HepG2 (cell line): ENCODE data around the gene FBRSL1. TPM values are rescaled to one million over a fixed set of nuclear protein-coding genes. Genes with fewer than 3 reads are reported as not detected.

ENCODE experiments used
- ARNT2 ChIP-seq: sonication (generic); formaldehyde crosslinking; IDR thresholded peaks from 2 replicates; pipeline ENCODE4 v1.8.0; 2022; ENCODE audit warnings: mild to moderate bottlenecking, low read depth, missing genetic modification reagents, moderate library complexity
- HOXA7 ChIP-seq: sonication (generic); formaldehyde crosslinking; IDR thresholded peaks from 2 replicates; pipeline ENCODE4 v1.8.1; 2022; ENCODE audit warnings: mild to moderate bottlenecking, missing genetic modification reagents, moderate library complexity
- KMT2B ChIP-seq: IDR thresholded peaks from 2 replicates; pipeline ENCODE4 v1.6.1; 2016; ENCODE audit warnings: missing genetic modification reagents, missing compliant biosample characterization
- MYC ChIP-seq: sonication (generic); formaldehyde crosslinking; IDR thresholded peaks from 2 replicates; pipeline ENCODE4 v1.9.0; 2021; ENCODE audit warnings: missing genetic modification reagents, borderline replicate concordance
- REPIN1 ChIP-seq: sonication (generic); formaldehyde crosslinking; IDR thresholded peaks from 2 replicates; pipeline ENCODE4 v1.8.0; 2022; ENCODE audit warnings: missing genetic modification reagents, low read depth, mild to moderate bottlenecking, borderline replicate concordance
- SPEN ChIP-seq: sonication (generic); formaldehyde crosslinking; IDR thresholded peaks from 2 replicates; pipeline ENCODE4 v1.5.1; 2020; ENCODE audit warnings: low read depth, mild to moderate bottlenecking, missing genetic modification reagents
- SYNCRIP ChIP-seq: fragments of 200-400 bp; formaldehyde crosslinking; IDR thresholded peaks from 2 replicates; pipeline ENCODE4 v1.6.1; 2018; ENCODE audit warnings: mild to moderate bottlenecking, low read depth, low read length; ENCODE audit not compliant: insufficient read depth
- TSC22D2 ChIP-seq: sonication (generic); formaldehyde crosslinking; IDR thresholded peaks from 2 replicates; pipeline ENCODE4 v1.5.1; 2020; ENCODE audit warnings: missing genetic modification reagents, mild to moderate bottlenecking, borderline replicate concordance
- ZBTB7A ChIP-seq: sonication (generic); formaldehyde crosslinking; IDR thresholded peaks from 2 replicates; pipeline ENCODE4 v1.8.0; 2022; ENCODE audit warnings: mild to moderate bottlenecking, missing genetic modification reagents
- ZMYM3 ChIP-seq: sonication (generic); formaldehyde crosslinking; IDR thresholded peaks from 2 replicates; pipeline ENCODE4 v1.5.1; 2020; ENCODE audit warnings: mild to moderate bottlenecking, missing genetic modification reagents
- ZNF121 ChIP-seq: sonication (generic); formaldehyde crosslinking; IDR thresholded peaks from 2 replicates; pipeline ENCODE4 v1.5.0; 2020; ENCODE audit warnings: mild to moderate bottlenecking, missing genetic modification reagents
- ZNF138 ChIP-seq: sonication (generic); formaldehyde crosslinking; IDR thresholded peaks from 2 replicates; pipeline ENCODE4 v1.5.0; 2020; ENCODE audit warnings: mild to moderate bottlenecking, low read depth, missing genetic modification reagents
- ZNF256 ChIP-seq: sonication (generic); formaldehyde crosslinking; conservative IDR thresholded peaks from 2 replicates; pipeline ENCODE4 v1.4.0; 2020; ENCODE audit warnings: missing genetic modification reagents
- ZNF263 ChIP-seq: sonication (generic); formaldehyde crosslinking; IDR thresholded peaks from 2 replicates; pipeline ENCODE4 v1.4.0; 2020; ENCODE audit warnings: missing genetic modification reagents
- ZNF746 ChIP-seq: sonication (generic); formaldehyde crosslinking; IDR thresholded peaks from 2 replicates; pipeline ENCODE4 v1.8.0; 2022; ENCODE audit warnings: mild to moderate bottlenecking, missing genetic modification reagents
- ZNF768 ChIP-seq: sonication (generic); formaldehyde crosslinking; IDR thresholded peaks from 2 replicates; pipeline ENCODE4 v1.4.0; 2020; ENCODE audit warnings: missing genetic modification reagents
- ZNF782 ChIP-seq: sonication (generic); formaldehyde crosslinking; IDR thresholded peaks from 2 replicates; pipeline ENCODE4 v1.4.0; 2020; ENCODE audit warnings: missing genetic modification reagents, mild to moderate bottlenecking, borderline replicate concordance
- polyA plus RNA-seq, 8 experiments: library from polyadenylated mRNA; depleted of rRNA in 3 of 8; stranded (reverse) in 7 of 8; unstranded in 1 of 8; fragments of >200 nt; fragmentation: Illumina TruSeq in 4 of 8; extraction: Trizol in 4 of 8; gene quantifications; 2 replicates each; pipeline versions ENCODE4 v1.2.1 to v1.2.3, GENCODE V29; 2011 to 2016; ENCODE audit warnings: low read depth in 4 of 8, missing spikeins in 1 of 8, mixed read lengths in 1 of 8; ENCODE audit not compliant: insufficient read depth in 1 of 8
- total RNA-seq, 5 experiments: library from RNA; depleted of rRNA; stranded (reverse); fragments of >200 nt; fragmentation: Illumina TruSeq; extraction: Trizol; gene quantifications; 2 replicates each; pipeline ENCODE4 v1.2.3, GENCODE V29; 2016; ENCODE audit warnings: low read depth in 1 of 5
- TF ChIP-seq, protein P1 (sequence below): sonication (generic); formaldehyde crosslinking; conservative IDR thresholded peaks from 2 replicates; pipeline ENCODE4 v1.8.0; 2022; ENCODE audit warnings: low read depth, missing genetic modification reagents
- TF ChIP-seq, protein P2 (sequence below): sonication (generic); formaldehyde crosslinking; IDR thresholded peaks from 2 replicates; pipeline ENCODE4 v1.4.0; 2020; ENCODE audit warnings: missing genetic modification reagents
- TF ChIP-seq, protein P3 (sequence below): sonication (generic); formaldehyde crosslinking; IDR thresholded peaks from 2 replicates; pipeline ENCODE4 v1.8.1; 2023; ENCODE audit warnings: mild to moderate bottlenecking, missing genetic modification reagents
- TF ChIP-seq, protein P4 (sequence below): sonication (generic); formaldehyde crosslinking; IDR thresholded peaks from 2 replicates; pipeline ENCODE4 v1.4.0; 2020; ENCODE audit warnings: missing genetic modification reagents, borderline replicate concordance

FBRSL1 gene
- total and polyA plus RNA-seq, 2 of the 13 experiments (the other 11 are each of a cell fraction or from before 2014, with no cell fraction given): 3.6 to 7.9 TPM

DNA sequence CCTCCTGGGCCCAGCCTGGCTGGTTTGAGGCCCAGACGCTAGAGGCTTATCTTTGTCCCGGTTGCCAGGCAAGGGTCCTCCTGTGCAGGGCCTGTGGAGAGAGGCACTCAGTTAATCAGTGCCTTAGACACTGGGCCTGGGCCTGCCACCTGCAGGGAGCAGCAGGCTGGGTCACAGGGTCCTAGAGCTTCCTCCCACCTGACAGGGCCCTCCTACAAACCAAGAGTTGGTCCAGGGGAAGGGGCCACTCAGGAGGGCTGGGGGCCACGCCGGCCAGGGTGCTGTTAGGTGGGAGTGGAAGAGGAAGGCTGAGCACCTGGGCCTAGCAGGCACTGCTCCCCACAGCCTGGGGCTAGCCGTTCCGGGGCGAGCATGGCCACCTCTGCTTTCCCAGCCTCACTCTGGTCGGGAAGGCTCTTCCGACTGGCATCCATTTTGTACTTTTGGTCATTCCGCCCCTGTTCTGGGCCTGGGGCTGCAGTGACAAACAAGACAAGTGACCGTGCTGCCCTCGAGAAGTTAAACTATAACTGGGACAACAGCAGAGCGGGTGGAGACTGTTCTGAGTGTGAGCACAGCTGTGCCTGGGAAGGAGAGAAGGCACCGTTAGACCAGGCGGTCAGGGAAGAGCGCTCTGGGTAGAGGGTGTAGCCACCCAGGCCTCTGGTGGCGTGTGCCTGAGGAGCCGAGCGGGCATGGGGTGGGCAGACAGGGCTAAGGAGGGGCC lies 27.2 kb downstream of the FBRSL1 start (continued):
- TF ChIP-seq, protein P1, sequence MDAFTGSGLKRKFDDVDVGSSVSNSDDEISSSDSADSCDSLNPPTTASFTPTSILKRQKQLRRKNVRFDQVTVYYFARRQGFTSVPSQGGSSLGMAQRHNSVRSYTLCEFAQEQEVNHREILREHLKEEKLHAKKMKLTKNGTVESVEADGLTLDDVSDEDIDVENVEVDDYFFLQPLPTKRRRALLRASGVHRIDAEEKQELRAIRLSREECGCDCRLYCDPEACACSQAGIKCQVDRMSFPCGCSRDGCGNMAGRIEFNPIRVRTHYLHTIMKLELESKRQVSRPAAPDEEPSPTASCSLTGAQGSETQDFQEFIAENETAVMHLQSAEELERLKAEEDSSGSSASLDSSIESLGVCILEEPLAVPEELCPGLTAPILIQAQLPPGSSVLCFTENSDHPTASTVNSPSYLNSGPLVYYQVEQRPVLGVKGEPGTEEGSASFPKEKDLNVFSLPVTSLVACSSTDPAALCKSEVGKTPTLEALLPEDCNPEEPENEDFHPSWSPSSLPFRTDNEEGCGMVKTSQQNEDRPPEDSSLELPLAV (CRISPR knock-in tag): no peak
- TF ChIP-seq ZNF121 (CRISPR knock-in tag) (0 out of 2 replicates have a peak, but pooled peaks have one; percentile 40), ARNT2 (CRISPR knock-in tag) (peak; percentile 53; the same call in 1 of the 2 replicates), ZNF256 (0 out of 2 replicates have a peak, but pooled peaks have one; percentile 60), ZMYM3 (CRISPR knock-in tag) (peak; percentile 71; the same call in 1 of the 2 replicates), SPEN (CRISPR knock-in tag) (peak; percentile 55; the same call in 1 of the 2 replicates), REPIN1 (CRISPR knock-in tag) (0 out of 2 replicates have a peak, but pooled peaks have one; percentile 17), ZNF263 (CRISPR knock-in tag) (peak; percentile 60), ZNF138 (CRISPR knock-in tag) (no peak), ZNF782 (CRISPR knock-in tag) (peak; percentile 54; the same call in 1 of the 2 replicates), TSC22D2 (CRISPR knock-in tag) (peak; percentile 28; the same call in 1 of the 2 replicates), ZNF746 (CRISPR knock-in tag) (no peak), KMT2B (CRISPR knock-in tag) (0 out of 2 replicates have a peak, but pooled peaks have one; percentile 26), ZBTB7A (CRISPR knock-in tag) (peak; percentile 93), ZNF768 (CRISPR knock-in tag) (peak; percentile 28; the same call in 1 of the 2 replicates), SYNCRIP (no peak), HOXA7 (CRISPR knock-in tag) (no peak), MYC (CRISPR knock-in tag) (peak; percentile 49; the same call in 1 of the 2 replicates)
- TF ChIP-seq, protein P2, sequence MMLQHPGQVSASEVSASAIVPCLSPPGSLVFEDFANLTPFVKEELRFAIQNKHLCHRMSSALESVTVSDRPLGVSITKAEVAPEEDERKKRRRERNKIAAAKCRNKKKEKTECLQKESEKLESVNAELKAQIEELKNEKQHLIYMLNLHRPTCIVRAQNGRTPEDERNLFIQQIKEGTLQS (CRISPR knock-in tag): 0 out of 2 replicates have a peak, but pooled peaks have one; percentile 12
- TF ChIP-seq, protein P3, sequence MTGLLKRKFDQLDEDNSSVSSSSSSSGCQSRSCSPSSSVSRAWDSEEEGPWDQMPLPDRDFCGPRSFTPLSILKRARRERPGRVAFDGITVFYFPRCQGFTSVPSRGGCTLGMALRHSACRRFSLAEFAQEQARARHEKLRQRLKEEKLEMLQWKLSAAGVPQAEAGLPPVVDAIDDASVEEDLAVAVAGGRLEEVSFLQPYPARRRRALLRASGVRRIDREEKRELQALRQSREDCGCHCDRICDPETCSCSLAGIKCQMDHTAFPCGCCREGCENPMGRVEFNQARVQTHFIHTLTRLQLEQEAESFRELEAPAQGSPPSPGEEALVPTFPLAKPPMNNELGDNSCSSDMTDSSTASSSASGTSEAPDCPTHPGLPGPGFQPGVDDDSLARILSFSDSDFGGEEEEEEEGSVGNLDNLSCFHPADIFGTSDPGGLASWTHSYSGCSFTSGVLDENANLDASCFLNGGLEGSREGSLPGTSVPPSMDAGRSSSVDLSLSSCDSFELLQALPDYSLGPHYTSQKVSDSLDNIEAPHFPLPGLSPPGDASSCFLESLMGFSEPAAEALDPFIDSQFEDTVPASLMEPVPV (CRISPR knock-in tag): no peak
- TF ChIP-seq, protein P4, sequence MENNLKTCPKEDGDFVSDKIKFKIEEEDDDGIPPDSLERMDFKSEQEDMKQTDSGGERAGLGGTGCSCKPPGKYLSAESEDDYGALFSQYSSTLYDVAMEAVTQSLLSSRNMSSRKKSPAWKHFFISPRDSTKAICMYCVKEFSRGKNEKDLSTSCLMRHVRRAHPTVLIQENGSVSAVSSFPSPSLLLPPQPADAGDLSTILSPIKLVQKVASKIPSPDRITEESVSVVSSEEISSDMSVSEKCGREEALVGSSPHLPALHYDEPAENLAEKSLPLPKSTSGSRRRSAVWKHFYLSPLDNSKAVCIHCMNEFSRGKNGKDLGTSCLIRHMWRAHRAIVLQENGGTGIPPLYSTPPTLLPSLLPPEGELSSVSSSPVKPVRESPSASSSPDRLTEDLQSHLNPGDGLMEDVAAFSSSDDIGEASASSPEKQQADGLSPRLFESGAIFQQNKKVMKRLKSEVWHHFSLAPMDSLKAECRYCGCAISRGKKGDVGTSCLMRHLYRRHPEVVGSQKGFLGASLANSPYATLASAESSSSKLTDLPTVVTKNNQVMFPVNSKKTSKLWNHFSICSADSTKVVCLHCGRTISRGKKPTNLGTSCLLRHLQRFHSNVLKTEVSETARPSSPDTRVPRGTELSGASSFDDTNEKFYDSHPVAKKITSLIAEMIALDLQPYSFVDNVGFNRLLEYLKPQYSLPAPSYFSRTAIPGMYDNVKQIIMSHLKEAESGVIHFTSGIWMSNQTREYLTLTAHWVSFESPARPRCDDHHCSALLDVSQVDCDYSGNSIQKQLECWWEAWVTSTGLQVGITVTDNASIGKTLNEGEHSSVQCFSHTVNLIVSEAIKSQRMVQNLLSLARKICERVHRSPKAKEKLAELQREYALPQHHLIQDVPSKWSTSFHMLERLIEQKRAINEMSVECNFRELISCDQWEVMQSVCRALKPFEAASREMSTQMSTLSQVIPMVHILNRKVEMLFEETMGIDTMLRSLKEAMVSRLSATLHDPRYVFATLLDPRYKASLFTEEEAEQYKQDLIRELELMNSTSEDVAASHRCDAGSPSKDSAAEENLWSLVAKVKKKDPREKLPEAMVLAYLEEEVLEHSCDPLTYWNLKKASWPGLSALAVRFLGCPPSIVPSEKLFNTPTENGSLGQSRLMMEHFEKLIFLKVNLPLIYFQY (CRISPR knock-in tag): no peak; the same call in 1 of the 2 replicates
